ENCODE measurements around the gene PSMB7.

Gene PSMB7

DNA sequence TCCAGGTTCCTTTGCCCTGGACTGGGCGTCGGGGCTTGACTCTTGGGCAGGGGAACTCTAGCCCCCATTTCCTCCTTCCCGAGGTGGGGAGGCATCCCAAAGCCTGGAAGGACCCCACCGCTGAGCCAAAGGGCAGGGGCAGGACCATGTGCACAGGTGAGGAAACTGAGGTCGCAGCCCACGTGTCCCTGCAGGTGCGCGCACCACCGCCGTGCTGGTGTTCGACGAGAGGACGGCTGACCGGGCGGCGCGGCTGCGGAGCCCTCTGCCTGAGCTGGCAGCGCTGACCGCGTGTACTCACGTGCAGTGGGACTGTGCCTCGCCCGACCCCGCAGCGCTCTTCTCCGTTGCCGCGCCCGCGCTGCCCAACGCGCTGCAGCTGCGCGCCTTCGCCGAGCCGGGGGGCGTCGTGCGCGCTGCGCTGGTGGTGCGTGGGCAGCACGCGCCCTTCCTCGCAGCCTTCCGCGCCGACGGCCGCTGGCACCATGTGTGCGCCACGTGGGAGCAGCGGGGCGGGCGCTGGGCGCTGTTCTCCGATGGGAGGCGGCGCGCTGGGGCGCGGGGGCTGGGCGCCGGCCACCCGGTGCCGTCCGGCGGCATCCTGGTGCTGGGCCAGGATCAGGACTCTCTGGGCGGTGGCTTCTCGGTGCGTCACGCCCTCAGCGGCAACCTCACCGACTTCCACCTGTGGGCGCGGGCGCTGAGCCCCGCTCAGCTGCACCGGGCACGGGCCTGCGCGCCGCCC lies 37.8 kb upstream of the PSMB7 start:
- no peaks in the 10 kb centered on the region for H3K36me3 ChIP-seq
- H3K4me1 ChIP-seq: peaks cover 0 to 12% (median 7%) of the 10 kb centered on the region in 4 donors
- DNase-seq: peak in 1 of 2 donors; percentile 59
- intact Hi-C loops (cut with DNase I; ENCODE audit: low total_unique reads): no loop called here
- H3K27ac ChIP-seq: no peak overlapping the region
- no peaks in the 10 kb centered on the region for H3K9me3 ChIP-seq
- H3K4me3 ChIP-seq: no peak overlapping the region
- TF ChIP-seq CTCF (IDR thresholded peaks at IDR 0.05): no peak
- peaks cover 0 to 76% of the 10 kb centered on the region in 2 donors for H3K27me3 ChIP-seq

DNA sequence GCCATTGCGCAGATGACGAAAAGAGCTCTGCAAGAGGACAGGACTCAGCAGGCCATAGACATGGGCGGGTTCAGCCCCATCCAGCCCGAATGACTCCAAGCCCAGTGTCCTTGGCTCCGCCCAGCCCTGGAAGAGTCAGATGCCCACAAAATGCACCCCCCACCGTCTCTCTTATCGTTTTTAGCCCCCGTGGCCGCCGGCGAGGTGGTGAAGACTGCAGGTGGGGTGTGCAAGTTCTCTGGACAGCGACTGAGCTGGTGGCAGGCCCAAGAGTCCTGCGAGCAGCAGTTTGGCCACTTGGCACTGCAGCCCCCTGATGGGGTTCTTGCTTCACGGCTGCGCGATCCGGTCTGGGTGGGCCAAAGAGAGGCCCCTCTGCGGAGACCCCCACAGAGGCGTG lies 37.1 kb upstream of the PSMB7 start:
- no peak overlapping the region for H3K27ac ChIP-seq
- DNase-seq: peak in 1 of 2 donors; percentile 49
- H3K27me3 ChIP-seq: peaks cover 0 to 81% of the 10 kb centered on the region in 2 donors
- intact Hi-C loops (cut with DNase I; ENCODE audit: low total_unique reads): no loop called here
- H3K4me3 ChIP-seq: no peak overlapping the region
- no peaks in the 10 kb centered on the region for H3K9me3 ChIP-seq
- no peak for TF ChIP-seq CTCF (IDR thresholded peaks at IDR 0.05)
- no peaks in the 10 kb centered on the region for H3K36me3 ChIP-seq
- H3K4me1 ChIP-seq: peaks cover 0 to 12% (median 8%) of the 10 kb centered on the region in 4 donors

DNA sequence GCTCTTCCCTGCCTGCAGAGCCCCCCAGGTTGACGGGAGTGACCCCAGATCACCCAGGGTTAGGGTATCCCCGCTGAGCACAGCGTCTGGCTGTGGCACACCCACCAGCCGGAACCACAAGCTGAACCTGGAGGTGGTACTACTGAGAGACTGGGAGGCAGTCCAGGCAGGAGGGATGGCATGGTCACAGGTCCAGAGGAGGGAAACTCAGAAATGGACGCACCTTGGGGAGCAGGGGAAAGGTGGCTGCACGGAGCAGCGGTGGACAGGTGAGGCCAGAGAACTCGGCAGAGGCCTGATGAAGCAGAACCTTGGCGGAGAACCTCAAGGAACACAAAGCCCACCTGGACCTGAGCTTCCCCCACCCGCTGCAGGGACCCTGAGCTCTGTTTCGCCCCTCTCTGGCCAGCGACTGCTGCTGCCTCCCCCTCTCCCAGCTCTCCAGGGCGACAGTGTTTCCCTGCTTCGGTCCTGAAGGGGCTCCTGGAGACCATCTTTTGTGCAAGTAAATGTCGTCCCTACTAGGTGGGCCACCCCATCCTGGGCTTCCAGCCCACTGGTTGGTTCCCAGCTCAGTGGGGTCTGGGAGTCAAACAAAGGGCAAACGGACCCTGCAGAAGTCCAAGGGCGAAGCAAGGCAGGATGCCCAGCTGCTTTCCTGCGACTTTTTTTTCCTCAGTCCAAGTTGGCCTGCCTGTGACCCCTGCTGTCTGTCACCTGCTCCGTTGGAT lies 35.9 kb upstream of the PSMB7 start:
- no peak for TF ChIP-seq CTCF (IDR thresholded peaks at IDR 0.05)
- Histone ChIP-seq H3K36me3 (no peaks in the 10 kb centered on the region), H3K4me3 (no peak overlapping the region), H3K9me3 (no peaks in the 10 kb centered on the region), H3K4me1 (peaks cover 0 to 12% (median 8%) of the 10 kb centered on the region in 4 donors), H3K27ac (no peak overlapping the region), H3K27me3 (peaks cover 0 to 85% of the 10 kb centered on the region in 2 donors)
- DNase-seq: peak in 1 of 2 donors; percentile 37
- intact Hi-C loops (cut with DNase I; ENCODE audit: low total_unique reads): no loop called here

- DNase-seq: peak in 1 of 2 donors; percentile 53
- Histone ChIP-seq H3K4me1 (peaks cover 0 to 12% (median 8%) of the 10 kb centered on the region in 4 donors), H3K4me3 (no peak within 1 kb of the TSS), H3K36me3 (no peaks in the 10 kb centered on the region), H3K27ac (no peak within 1 kb of the TSS), H3K27me3 (peaks cover 0 to 83% of the 10 kb centered on the region in 2 donors), H3K9me3 (no peaks in the 10 kb centered on the region)
- intact Hi-C loops (cut with DNase I; ENCODE audit: low total_unique reads): no loop called here
- TF ChIP-seq CTCF (IDR thresholded peaks at IDR 0.05): no peak
Observed at GRCh38 chr9:124450241-124450924, 35.1 kb upstream of the PSMB7 start, which contains the start of gene ADGRD2. TSS of gene ADGRD2 (plus strand) at chr9:124450451. CDS start at chr9:124451667, 1,216 bp downstream.

DNA sequence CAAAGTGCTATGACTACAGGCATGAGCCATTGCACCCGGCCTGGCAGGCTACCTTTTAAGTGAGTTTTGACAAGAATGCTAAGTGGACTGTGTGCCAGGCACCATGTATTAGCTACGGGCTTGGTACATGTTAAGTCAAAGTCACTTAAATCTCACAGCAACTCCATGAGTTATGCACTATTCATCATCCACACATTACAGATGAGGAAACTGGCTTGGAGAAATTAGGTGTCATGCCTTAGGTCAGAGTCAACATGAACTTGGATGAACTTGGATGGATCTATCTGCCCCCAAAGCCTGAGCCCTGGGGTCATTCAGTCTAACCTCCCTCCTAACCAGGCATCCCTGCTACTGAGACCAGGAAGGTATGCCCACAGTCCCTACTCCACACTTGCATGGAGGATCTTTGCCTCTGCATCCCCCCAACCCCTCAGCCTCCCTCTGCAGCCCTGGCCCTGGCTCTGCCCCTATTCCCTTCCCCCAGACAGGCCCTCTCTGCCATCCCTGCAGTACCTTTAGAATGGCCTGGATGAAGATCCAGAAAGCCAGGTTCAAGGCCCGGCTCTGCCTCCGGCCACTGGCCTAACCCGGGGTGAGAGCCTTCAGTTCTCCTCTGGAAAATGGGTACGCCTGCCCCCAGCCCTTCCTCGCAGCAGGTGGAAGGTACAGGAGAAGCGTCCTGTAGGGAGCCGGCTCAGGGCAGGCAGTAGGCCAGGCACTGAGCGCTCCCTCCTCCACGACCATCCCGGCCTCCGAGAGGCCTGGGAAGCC lies 34.3 kb upstream of the PSMB7 start:
- no peak overlapping the region for H3K27ac ChIP-seq
- TF ChIP-seq CTCF (IDR thresholded peaks at IDR 0.05): no peak
- H3K4me1 ChIP-seq: peaks cover 0 to 12% (median 8%) of the 10 kb centered on the region in 4 donors
- DNase-seq: peak in 1 of 2 donors; percentile 1
- H3K36me3 ChIP-seq: no peaks in the 10 kb centered on the region
- intact Hi-C loops (cut with DNase I; ENCODE audit: low total_unique reads): no loop called here
- H3K27me3 ChIP-seq: peaks cover 0 to 77% of the 10 kb centered on the region in 2 donors
- H3K4me3 ChIP-seq: no peak overlapping the region
- no peaks in the 10 kb centered on the region for H3K9me3 ChIP-seq
